SK-N-SH treated with all-trans-retinoic acid at 6 μM for 48 hours (cell line): ENCODE results near the gene AMOTL1.
"Not testable (repeated sequence)": the region's sequence is repeated elsewhere in the genome, so short reads cannot be mapped to it uniquely, and the experiment has no call there.

Experiments
- ATAC-seq: fragments of 200-7000 bp; cut with Tn5 transposase; 3 replicates; pipeline ENCODE4 v1.9.1; 2020; ENCODE audit warnings: mild to moderate bottlenecking, moderate library complexity
- BACH2 ChIP-seq: fragments of 250-450 bp; sonication (Bioruptor Pico); IDR thresholded peaks from 2 replicates; pipeline ENCODE4 v1.9.0; 2021; ENCODE audit warnings: mild to moderate bottlenecking, borderline replicate concordance
- CREB5 ChIP-seq: fragments of 250-450 bp; sonication (Bioruptor Pico); IDR thresholded peaks from 2 replicates; pipeline ENCODE4 v1.5.1; 2020; ENCODE audit warnings: low read depth, mild to moderate bottlenecking, moderate library complexity
- CSDC2 ChIP-seq: fragments of 250-450 bp; sonication (Bioruptor Pico); IDR thresholded peaks from 2 replicates; pipeline ENCODE4 v1.5.0; 2020; ENCODE audit warnings: mild to moderate bottlenecking, moderate library complexity
- ESRRG ChIP-seq: fragments of 250-450 bp; sonication (Bioruptor Pico); IDR thresholded peaks from 2 replicates; pipeline ENCODE4 v1.6.1; 2021; ENCODE audit warnings: mild to moderate bottlenecking
- GLIS3 ChIP-seq: fragments of 250-450 bp; sonication (Bioruptor Pico); IDR thresholded peaks from 2 replicates; pipeline ENCODE4 v1.5.0; 2020; ENCODE audit warnings: mild to moderate bottlenecking, moderate library complexity
- ISL1 ChIP-seq: fragments of 250-450 bp; sonication (Bioruptor Pico); IDR thresholded peaks from 2 replicates; pipeline ENCODE4 v2.1.2; 2022; ENCODE audit warnings: mild to moderate bottlenecking, moderate library complexity
- OSR1 ChIP-seq: fragments of 250-450 bp; sonication (Bioruptor Pico); IDR thresholded peaks from 2 replicates; pipeline ENCODE4 v1.8.0; 2022; ENCODE audit warnings: moderate library complexity, mild to moderate bottlenecking, inconsistent platforms
- PATZ1 ChIP-seq: fragments of 250-450 bp; sonication (Bioruptor Pico); IDR thresholded peaks from 2 replicates; pipeline ENCODE4 v1.8.0; 2020; ENCODE audit warnings: mild to moderate bottlenecking, moderate library complexity, borderline replicate concordance
- POU6F1 ChIP-seq: fragments of 250-450 bp; sonication (Bioruptor Pico); IDR thresholded peaks from 2 replicates; pipeline ENCODE4 v1.8.0; 2021; ENCODE audit warnings: low read depth, mild to moderate bottlenecking, moderate library complexity, borderline replicate concordance
- PPARA ChIP-seq: fragments of 250-450 bp; sonication (Bioruptor Pico); IDR thresholded peaks from 2 replicates; pipeline ENCODE4 v1.5.0; 2020; ENCODE audit warnings: mild to moderate bottlenecking, borderline replicate concordance
- RARB ChIP-seq: fragments of 250-450 bp; sonication (Bioruptor Pico); IDR thresholded peaks from 2 replicates; pipeline ENCODE4 v1.8.0; 2021; ENCODE audit warnings: mild to moderate bottlenecking, moderate library complexity
- SNAI2 ChIP-seq: fragments of 250-450 bp; sonication (Bioruptor Pico); IDR thresholded peaks from 2 replicates; pipeline ENCODE4 v1.5.0; 2020; ENCODE audit warnings: mild to moderate bottlenecking, moderate library complexity
- TCF4 ChIP-seq: fragments of 250-450 bp; sonication (Bioruptor Pico); IDR thresholded peaks from 2 replicates; pipeline ENCODE4 v1.8.0; 2021; ENCODE audit warnings: mild to moderate bottlenecking, moderate library complexity, borderline replicate concordance
- TSHZ2 ChIP-seq: fragments of 250-450 bp; sonication (Bioruptor Pico); IDR thresholded peaks from 2 replicates; pipeline ENCODE4 v1.5.0; 2020; ENCODE audit warnings: mild to moderate bottlenecking, moderate library complexity
- ZC3H10 ChIP-seq: fragments of 250-450 bp; sonication (Bioruptor Pico); IDR thresholded peaks from 2 replicates; pipeline ENCODE4 v1.5.1; 2021; ENCODE audit warnings: mild to moderate bottlenecking, moderate library complexity
- ZFP3 ChIP-seq: fragments of 250-450 bp; sonication (Bioruptor Pico); IDR thresholded peaks from 2 replicates; pipeline ENCODE4 v1.5.0; 2020; ENCODE audit warnings: mild to moderate bottlenecking, moderate library complexity
- ZFP30 ChIP-seq: fragments of 450-650 bp; formaldehyde crosslinking; IDR thresholded peaks from 2 replicates; pipeline ENCODE4 v1.5.0; 2022; ENCODE audit warnings: mild to moderate bottlenecking, moderate library complexity
- ZNF565 ChIP-seq: fragments of 450-650 bp; formaldehyde crosslinking; conservative IDR thresholded peaks from 2 replicates; pipeline ENCODE4 v1.5.0; 2020; ENCODE audit warnings: low read depth, mild to moderate bottlenecking, moderate library complexity
- ZNF70 ChIP-seq: fragments of 450-650 bp; formaldehyde crosslinking; IDR thresholded peaks from 2 replicates; pipeline ENCODE4 v1.5.0; 2020; ENCODE audit warnings: mild to moderate bottlenecking, moderate library complexity

AMOTL1 gene

DNA sequence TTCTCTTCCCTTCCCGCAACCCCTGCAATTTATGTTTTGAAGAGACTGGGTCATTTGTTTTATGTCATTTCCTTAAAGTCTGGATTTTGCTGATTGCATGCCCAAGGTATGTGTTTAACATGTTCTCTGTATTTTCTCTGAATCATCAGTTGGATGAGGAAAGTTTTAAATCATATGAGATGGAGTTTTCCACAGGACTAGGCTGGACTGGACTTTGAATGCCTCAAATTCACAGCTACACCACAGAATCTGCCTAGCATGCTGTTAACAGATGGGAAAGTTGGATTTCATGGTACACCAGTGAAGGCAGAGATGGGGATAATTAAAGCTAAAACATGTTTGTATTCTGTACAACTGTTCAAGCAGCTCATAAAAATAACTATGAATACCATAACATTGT, 142.6 kb downstream of the AMOTL1 start:
- ATAC-seq = peak; percentile 64; the same call in 2 of the 3 replicates
- no peak for TF ChIP-seq ZFP30 (CRISPR knock-in tag)

DNA sequence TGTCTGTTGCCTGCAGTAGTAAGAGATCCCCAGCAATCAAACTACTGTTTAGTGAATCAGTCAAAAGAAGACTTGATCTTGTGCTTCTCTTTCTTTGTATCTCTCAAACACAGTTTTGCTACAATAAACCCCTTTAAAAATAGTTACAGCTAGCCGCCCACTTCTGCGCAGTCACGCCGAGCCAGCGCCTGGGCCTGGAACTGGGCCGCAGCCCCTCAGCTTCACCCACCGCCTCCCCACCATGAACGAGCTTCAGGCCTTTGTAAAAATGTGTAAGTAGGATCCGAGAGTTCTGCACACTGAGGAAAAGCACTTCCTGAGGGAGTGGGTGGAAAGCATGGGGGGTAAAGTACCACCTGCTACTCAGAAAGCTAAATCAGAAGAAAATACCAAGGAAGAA, 144.7 kb downstream of the AMOTL1 start:
- ATAC-seq = no peak
- TF ChIP-seq GLIS3 (CRISPR knock-in tag) (no peak), ZNF70 (no peak), CSDC2 (CRISPR knock-in tag) (no peak), ISL1 (CRISPR knock-in tag) (no peak), ZNF565 (CRISPR knock-in tag) (no peak), RARB (CRISPR knock-in tag) (no peak), ZC3H10 (CRISPR knock-in tag) (no peak), TSHZ2 (CRISPR knock-in tag) (no peak), PPARA (CRISPR knock-in tag) (no peak), ESRRG (CRISPR knock-in tag) (no peak), BACH2 (no peak)

GRCh38 chr11:94913718-94914394, 145.7 kb downstream of the AMOTL1 start:
- ATAC-seq = not testable (repeated sequence)

GRCh38 chr11:94920311-94920710, 152.2 kb downstream of the AMOTL1 start:
- TF ChIP-seq ZNF70 (no peak), TCF4 (CRISPR knock-in tag) (no peak), TSHZ2 (CRISPR knock-in tag) (no peak), PATZ1 (CRISPR knock-in tag) (no peak), RARB (CRISPR knock-in tag) (no peak), ZFP3 (no peak), CREB5 (no peak), GLIS3 (CRISPR knock-in tag) (no peak), SNAI2 (CRISPR knock-in tag) (no peak), POU6F1 (CRISPR knock-in tag) (no peak), OSR1 (no peak), ZNF565 (CRISPR knock-in tag) (no peak), ZFP30 (CRISPR knock-in tag) (no peak), BACH2 (no peak), ZC3H10 (CRISPR knock-in tag) (no peak), ESRRG (CRISPR knock-in tag) (no peak), PPARA (CRISPR knock-in tag) (no peak)
- ATAC-seq = no peak
